GM12872 (cell line): ENCODE data around the gene JUP.
A peak's percentile ranks its signal among the peaks of the same experiment; 100 is the strongest.

ENCODE experiments used
- TF ChIP-seq, protein P1 (sequence below): IDR thresholded peaks from 3 replicates; pipeline ENCODE4 v1.5.1; 2011; ENCODE audit warnings: low read depth, mild to moderate bottlenecking, low read length, moderate library complexity; ENCODE audit not compliant: insufficient read depth

The JUP gene

DNA sequence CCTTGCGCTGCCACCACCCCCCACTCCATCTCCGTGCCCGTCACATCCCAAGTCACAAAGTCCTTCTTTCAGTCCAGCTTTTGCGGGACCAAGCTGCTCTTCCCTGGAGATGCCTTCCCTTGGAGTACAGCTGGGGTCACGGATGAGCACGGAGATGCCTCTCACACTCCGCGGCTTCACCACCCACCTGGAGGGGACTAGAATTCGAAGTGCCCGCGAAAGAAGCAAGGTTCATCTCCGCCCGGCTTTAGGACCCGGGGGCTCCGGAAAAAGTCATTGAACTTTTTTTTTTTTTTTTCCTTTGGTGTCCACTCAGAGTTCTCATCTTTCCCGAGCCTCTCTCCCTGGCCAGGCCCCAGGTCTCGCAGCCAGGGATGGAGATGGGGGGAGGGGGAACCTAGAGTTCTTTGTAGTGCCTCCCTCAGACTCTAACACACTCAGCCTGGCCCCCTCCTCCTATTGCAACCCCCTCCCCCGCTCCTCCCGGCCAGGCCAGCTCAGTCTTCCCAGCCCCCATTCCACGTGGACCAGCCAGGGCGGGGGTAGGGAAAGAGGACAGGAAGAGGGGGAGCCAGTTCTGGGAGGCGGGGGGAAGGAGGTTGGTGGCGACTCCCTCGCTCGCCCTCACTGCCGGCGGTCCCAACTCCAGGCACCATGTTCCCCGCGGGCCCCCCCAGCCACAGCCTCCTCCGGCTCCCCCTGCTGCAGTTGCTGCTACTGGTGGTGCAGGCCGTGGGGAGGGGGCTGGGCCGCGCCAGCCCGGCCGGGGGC lies 26.1 kb upstream of the JUP start, which contains the start of gene FKBP10:
Gene FKBP10, plus strand, starts transcription at position 624 of the 771 bp plus-strand sequence. Its CDS starts 31 bp downstream, at position 655.
- TF ChIP-seq, protein P1, sequence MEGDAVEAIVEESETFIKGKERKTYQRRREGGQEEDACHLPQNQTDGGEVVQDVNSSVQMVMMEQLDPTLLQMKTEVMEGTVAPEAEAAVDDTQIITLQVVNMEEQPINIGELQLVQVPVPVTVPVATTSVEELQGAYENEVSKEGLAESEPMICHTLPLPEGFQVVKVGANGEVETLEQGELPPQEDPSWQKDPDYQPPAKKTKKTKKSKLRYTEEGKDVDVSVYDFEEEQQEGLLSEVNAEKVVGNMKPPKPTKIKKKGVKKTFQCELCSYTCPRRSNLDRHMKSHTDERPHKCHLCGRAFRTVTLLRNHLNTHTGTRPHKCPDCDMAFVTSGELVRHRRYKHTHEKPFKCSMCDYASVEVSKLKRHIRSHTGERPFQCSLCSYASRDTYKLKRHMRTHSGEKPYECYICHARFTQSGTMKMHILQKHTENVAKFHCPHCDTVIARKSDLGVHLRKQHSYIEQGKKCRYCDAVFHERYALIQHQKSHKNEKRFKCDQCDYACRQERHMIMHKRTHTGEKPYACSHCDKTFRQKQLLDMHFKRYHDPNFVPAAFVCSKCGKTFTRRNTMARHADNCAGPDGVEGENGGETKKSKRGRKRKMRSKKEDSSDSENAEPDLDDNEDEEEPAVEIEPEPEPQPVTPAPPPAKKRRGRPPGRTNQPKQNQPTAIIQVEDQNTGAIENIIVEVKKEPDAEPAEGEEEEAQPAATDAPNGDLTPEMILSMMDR, result no peak

DNA sequence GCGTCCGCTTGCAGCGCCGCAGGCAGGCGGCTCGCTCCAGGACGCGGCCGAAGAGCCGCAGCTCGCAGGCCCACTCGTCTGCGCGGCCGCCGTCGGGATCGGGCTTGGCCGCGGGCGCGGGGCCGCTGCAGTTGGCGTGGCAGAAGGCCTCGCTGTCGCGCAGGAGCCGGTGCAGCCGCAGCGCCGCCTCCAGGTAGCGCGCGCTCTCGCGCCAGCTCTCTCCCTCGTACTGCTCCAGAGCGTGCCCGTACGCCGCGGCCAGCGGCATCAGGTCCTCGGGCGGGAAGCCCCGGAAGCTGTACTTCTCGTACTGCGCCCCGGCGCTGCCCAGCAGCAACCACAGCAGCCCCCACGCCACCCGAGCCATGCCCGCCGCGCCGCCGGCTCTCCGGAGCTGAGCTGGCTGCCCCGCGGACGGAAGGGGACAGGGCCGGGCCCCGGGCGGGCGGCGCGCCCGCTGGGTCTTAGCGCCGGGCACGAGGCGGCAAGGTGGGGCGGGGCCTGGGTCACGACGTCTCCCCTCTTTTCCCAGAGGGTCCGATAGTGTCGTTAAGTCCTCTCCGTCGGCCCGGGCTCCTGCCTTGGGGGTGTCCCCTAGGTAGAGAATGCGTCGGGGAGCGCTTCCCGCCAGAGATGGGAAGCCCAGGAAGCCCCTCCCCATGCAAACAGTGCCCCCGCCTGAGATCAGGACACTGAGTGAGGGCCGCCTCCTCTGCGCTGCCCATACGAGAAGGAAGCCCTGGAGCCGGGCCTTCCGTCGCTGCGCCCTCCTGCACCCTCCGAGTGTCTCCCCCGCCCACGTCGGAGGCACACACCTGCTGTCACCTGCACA lies 25.3 kb upstream of the JUP start, which contains the start of gene P3H4:
Gene P3H4, minus strand, starts transcription at position 401 of the 832 bp plus-strand sequence. Its CDS starts 34 bp downstream, at position 367.
- TF ChIP-seq, protein P1, result peak; percentile 76

DNA sequence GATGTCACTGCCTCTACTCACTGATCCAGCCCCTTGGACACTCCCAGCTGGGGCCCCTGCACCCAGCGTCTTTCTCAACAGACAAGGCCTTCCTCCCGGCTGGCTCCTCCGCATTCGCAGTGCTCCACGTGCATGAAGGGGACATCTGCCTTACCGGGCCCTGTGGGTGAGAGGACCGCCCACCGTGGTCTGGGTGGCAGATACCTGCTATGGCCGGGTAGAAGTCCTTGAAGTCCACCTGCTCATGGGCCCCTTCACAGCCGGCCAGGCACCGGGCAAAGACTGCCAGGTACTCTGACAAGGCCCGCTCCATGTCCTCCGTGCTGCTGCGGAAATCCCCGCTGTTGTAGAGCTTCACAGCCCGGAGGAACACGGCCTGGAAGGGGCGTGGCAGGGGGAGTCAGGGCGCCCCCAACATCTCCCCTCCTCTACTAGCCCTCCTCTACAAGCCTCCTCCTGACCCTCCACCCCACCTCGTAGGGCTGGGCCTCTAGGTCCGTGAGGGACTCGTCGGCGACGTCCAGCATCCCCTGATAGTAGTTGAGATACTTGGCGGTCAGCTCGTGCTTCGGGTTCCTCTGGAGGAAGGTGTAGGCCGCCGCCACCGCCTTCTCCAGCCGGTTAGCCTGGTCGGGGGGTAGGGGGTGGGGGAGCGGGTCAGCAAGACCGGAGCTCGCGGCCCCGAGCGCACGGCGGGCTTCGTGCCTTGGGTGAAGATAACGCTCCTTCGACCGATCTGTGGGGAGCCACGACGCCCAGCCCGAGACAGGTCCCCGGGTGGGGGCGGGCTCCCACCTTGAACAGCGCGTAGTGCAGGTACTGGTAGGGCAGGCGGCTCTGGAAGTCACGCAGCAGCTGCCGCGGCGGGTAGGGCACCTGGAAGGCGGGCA lies 24.4 kb upstream of the JUP start:
- TF ChIP-seq, protein P1, result no peak

DNA sequence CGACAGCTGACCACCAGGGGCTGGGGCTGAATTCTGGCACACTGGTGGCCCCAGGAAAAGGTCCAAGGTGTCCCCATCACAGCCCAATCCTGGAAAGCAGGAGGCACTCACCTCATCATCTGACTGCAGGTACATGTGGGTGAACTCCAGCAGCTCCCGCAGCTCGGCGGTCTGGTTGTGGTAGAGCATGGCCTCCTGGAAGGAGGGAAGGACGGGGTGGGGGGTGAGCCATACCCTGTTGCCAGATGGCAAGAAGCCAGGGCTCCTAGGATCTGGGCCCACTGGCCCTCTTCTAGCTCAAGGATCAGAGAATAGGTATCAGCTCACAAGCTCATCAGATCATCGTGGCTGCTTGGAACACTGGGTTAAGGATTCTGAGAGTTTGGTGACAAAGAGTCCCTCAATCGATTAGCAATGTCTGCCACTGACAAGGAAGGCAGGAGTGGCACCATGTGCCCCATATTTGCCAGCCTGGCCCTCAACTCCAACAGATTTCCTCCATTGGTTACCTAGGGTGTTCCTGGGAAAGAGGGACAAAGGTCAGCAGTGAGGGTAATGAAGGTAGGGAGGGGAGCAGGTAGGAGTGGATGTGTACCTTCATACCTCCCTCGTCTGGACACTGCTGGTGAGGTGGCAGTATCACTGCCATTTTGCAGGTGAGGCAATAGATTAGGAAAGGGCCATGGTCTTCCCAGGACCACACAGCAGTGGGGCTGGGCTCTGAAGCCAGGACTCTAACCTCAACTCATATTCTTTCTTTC lies 20.4 kb upstream of the JUP start:
- TF ChIP-seq, protein P1, result no peak

DNA sequence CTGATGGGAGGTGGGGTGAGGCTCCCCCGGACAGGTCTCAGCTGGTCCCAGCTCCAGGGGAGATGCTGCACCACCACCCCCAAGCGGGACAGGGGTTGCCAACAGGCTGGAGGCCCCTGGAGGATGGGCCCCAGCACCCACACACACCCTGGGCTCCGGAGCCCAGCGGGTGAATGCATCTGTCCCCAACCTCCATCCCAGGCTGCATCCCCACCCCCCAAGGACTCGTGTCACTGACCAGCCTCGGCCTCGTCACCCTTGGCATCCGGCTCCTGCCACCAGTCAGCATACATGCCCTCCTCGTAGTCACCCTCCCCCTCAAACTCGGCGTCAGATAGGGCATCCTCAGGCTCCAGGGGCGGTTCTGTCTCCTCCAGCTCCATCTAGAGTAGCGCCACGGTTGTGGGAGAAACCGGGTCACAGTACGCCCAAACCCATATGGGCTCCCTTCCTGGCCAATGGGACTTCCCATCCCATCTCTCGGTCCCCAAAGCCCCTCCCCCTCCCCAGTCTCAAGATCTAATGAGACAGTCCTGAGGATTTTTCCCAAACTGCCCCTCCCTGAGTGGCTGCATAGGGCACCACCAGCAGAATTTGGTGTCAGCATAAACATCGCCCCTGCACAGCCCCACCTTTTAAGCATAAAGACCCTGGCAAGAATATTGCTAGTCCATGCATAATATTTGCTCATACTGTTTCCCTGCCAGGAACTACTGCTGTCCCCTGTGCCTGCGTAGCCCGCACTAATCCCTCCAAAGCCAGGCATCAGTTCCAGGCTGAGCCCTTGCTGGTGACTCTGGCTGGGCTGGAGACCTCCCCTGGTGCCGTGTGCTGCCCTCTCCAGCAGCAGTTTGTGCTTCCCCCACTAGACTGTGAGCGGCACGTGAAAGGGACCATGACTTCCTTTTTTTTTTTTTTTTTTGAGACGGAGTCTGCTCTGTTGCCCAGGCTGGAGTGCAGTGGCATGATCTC lies 16.8 kb upstream of the JUP start:
- TF ChIP-seq, protein P1, result no peak
